Measurements from ENCODE around the gene CHST3.
A peak's percentile ranks its signal among the peaks of the same experiment; 100 is the strongest.
"Not testable (repeated sequence)": the region's sequence is repeated elsewhere in the genome, so short reads cannot be mapped to it uniquely, and the experiment has no call there.

CHST3 gene

GRCh38 chr10:71964743-71965515 lies 734 bp downstream of the CHST3 start:
- H3K4me3 ChIP-seq (ENCODE audit: low read depth, low read length) = peak overlapping the region; percentile 69
- DNase-seq = peak; percentile 50
- no peaks in the 10 kb centered on the region for H3K36me3 ChIP-seq
- peak overlapping the region; percentile 66 for H3K27ac ChIP-seq
- no peaks in the 10 kb centered on the region for H3K27me3 ChIP-seq (ENCODE audit: insufficient read depth, low read depth, severe bottlenecking)
- TF ChIP-seq, protein P1, sequence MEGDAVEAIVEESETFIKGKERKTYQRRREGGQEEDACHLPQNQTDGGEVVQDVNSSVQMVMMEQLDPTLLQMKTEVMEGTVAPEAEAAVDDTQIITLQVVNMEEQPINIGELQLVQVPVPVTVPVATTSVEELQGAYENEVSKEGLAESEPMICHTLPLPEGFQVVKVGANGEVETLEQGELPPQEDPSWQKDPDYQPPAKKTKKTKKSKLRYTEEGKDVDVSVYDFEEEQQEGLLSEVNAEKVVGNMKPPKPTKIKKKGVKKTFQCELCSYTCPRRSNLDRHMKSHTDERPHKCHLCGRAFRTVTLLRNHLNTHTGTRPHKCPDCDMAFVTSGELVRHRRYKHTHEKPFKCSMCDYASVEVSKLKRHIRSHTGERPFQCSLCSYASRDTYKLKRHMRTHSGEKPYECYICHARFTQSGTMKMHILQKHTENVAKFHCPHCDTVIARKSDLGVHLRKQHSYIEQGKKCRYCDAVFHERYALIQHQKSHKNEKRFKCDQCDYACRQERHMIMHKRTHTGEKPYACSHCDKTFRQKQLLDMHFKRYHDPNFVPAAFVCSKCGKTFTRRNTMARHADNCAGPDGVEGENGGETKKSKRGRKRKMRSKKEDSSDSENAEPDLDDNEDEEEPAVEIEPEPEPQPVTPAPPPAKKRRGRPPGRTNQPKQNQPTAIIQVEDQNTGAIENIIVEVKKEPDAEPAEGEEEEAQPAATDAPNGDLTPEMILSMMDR (IDR thresholded peaks at IDR 0.05; ENCODE audit: low read depth, low read length) = no peak
- no peaks in the 10 kb centered on the region for H3K9me3 ChIP-seq (ENCODE audit: severe bottlenecking)

DNA sequence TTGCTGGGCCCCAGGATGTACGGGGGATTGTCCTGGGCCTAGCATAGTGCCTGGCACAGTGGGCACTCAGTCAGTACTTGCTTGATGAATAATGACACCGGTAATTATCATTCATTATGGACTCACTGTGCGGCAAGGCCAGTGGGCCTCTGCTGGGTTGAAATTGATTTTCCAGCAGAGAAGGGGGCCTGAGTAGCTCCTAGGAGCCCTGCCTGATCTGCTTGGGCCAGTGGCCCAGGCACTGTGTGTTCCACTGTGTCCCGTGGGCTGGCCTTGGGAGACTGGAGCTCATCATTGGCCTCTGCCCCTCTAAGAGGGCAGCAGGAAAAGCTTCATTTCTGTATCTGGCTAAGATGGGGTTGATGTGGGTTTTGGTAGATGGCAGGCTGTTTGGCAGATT lies 1.4 kb downstream of the CHST3 start:
- Histone ChIP-seq H3K36me3 (no peaks in the 10 kb centered on the region), H3K9me3 (ENCODE audit: severe bottlenecking) (no peaks in the 10 kb centered on the region), H3K4me3 (ENCODE audit: low read depth, low read length) (no peak overlapping the region), H3K27me3 (ENCODE audit: insufficient read depth, low read depth, severe bottlenecking) (no peaks in the 10 kb centered on the region), H3K27ac (no peak overlapping the region)
- TF ChIP-seq, protein P1 (IDR thresholded peaks at IDR 0.05; ENCODE audit: low read depth, low read length) = no peak
- DNase-seq = no peak

- DNase-seq = no peak
- Histone ChIP-seq H3K27ac (no peak overlapping the region), H3K36me3 (no peaks in the 10 kb centered on the region), H3K27me3 (ENCODE audit: insufficient read depth, low read depth, severe bottlenecking) (no peaks in the 10 kb centered on the region), H3K4me3 (ENCODE audit: low read depth, low read length) (no peak overlapping the region), H3K9me3 (ENCODE audit: severe bottlenecking) (no peaks in the 10 kb centered on the region)
- TF ChIP-seq, protein P1 (IDR thresholded peaks at IDR 0.05; ENCODE audit: low read depth, low read length) = no peak
Measured at GRCh38 chr10:71966046-71967004, 2.1 kb downstream of the CHST3 start.

GRCh38 chr10:71967958-71968357 lies 3.8 kb downstream of the CHST3 start:
- DNase-seq; H3K9me3 ChIP-seq (ENCODE audit: severe bottlenecking); H3K4me3 ChIP-seq (ENCODE audit: low read depth, low read length); H3K27me3 ChIP-seq (ENCODE audit: insufficient read depth, low read depth, severe bottlenecking); H3K36me3 ChIP-seq; H3K27ac ChIP-seq: not testable (repeated sequence)

DNA sequence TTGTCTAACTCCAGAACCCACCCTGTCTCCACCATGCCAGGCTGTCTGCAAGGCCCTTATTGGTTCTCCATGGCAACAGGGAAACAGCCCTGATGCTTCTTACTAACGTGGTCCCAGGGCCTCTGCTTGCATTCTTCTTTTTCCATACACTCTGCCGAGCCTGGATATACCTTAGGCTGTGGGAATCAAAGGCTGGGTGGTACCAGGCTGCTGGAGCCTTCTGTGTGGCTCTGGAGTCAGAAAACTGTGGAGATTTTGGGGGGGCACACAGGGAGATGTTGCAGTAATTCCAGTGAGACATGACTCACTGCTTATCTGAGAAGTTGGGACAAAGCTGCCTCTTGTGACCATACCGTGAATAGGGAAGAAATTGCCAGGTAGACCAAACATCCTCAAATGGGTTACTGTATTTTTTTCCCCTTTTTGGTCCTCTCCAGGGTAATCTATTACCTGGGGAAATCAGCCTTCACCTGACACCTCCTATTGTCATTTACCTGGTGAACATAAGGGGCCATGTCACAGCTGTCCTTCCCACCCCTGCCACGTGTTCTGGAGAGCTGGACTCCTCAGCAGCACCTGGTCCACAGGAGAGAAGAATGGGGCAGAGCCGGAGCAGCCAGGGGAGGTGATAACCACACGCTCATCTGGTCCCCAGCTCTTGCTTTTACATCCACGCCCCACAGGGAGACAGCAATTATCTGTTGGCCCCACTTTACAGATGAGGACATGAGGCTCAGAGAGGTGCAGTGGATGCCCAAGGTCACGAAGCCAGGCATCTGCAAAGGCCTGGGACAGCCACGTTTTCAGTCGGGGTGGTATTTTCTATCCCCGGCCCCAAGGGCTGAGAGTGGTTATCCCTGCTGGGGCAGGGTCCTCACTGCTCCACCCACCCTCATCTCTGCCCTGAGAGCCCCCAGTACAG lies 4.6 kb downstream of the CHST3 start:
- TF ChIP-seq, protein P1 (IDR thresholded peaks at IDR 0.05; ENCODE audit: low read depth, low read length) = no peak
- Histone ChIP-seq H3K36me3 (no peaks in the 10 kb centered on the region), H3K27me3 (ENCODE audit: insufficient read depth, low read depth, severe bottlenecking) (no peaks in the 10 kb centered on the region), H3K4me3 (ENCODE audit: low read depth, low read length) (no peak overlapping the region), H3K27ac (no peak overlapping the region), H3K9me3 (ENCODE audit: severe bottlenecking) (no peaks in the 10 kb centered on the region)
- DNase-seq = no peak

All from WERI-Rb-1 (cell line).